Measurements from ENCODE around the gene PALLD. TPM values are rescaled to one million over a fixed set of nuclear protein-coding genes. Genes with fewer than 3 reads are reported as not detected.

PALLD gene
- total and polyA plus RNA-seq, 2 of the 13 experiments (the other 11 are each of a cell fraction or from before 2014, with no cell fraction given) = 0.50 to 1.5 TPM

DNA sequence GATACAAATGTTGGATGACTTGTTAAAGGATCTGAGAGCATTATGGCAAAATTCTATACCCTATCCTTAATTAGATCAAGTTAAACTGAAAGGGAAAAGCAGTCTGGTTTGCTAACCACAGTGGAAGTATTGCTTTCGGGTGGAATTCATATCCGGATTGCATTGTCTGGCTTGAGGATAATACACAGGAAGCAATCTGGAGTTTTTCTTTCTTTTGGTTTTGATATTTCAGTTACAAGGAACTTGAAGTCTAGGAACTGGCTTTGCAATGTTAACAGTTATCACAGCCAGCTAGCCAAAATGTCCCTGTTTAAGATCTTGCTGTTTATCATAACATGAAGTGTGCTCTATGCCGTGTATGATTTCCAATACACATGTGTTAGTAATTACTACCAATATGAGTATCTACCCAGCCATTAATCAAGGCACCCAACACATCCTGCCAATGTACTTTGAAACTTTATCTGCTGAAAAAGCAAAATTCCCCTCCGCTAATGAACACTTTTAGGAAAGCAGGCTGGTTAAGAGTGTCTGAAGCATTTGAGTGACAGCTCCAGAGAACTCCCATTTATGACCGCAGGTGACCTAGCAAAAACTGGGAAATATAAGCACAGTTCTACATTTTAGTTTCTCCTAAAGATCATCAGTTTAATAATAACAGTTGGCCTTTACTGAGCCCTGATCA is 146.4 kb downstream of the PALLD start (continued):
- no peak for TF ChIP-seq ZBTB49 (CRISPR knock-in tag; IDR thresholded peaks at IDR 0.05; ENCODE audit: borderline replicate concordance)
- TF ChIP-seq, protein P1, sequence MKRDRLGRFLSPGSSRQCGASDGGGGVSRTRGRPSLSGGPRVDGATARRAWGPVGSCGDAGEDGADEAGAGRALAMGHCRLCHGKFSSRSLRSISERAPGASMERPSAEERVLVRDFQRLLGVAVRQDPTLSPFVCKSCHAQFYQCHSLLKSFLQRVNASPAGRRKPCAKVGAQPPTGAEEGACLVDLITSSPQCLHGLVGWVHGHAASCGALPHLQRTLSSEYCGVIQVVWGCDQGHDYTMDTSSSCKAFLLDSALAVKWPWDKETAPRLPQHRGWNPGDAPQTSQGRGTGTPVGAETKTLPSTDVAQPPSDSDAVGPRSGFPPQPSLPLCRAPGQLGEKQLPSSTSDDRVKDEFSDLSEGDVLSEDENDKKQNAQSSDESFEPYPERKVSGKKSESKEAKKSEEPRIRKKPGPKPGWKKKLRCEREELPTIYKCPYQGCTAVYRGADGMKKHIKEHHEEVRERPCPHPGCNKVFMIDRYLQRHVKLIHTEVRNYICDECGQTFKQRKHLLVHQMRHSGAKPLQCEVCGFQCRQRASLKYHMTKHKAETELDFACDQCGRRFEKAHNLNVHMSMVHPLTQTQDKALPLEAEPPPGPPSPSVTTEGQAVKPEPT (CRISPR knock-in tag; IDR thresholded peaks at IDR 0.05; ENCODE audit: low read depth) = no peak
- no peak for TF ChIP-seq TOPORS (CRISPR knock-in tag; IDR thresholded peaks at IDR 0.05)
- TF ChIP-seq HCFC1 (IDR thresholded peaks at IDR 0.05; ENCODE audit: low read depth, low read length) = no peak
- no peak for TF ChIP-seq ZNF263 (CRISPR knock-in tag; IDR thresholded peaks at IDR 0.05)
- TF ChIP-seq SNRNP70 (IDR thresholded peaks at IDR 0.05; ENCODE audit: low read depth, low read length) = no peak
- TF ChIP-seq MBNL3 (CRISPR knock-in tag; conservative IDR thresholded peaks at IDR 0.05) = no peak
- no peak for TF ChIP-seq DPF2 (CRISPR knock-in tag; IDR thresholded peaks at IDR 0.05; ENCODE audit: borderline replicate concordance, low read depth)
- no peak for TF ChIP-seq FOXK1 (CRISPR knock-in tag; IDR thresholded peaks at IDR 0.05; ENCODE audit: borderline replicate concordance, low read depth)
